Measurements from ENCODE around the gene CASK. TPM values are rescaled to one million over a fixed set of nuclear protein-coding genes. Genes with fewer than 3 reads are reported as not detected.
A peak's percentile ranks its signal among the peaks of the same experiment; 100 is the strongest.
"Not testable (repeated sequence)": the region's sequence is repeated elsewhere in the genome, so short reads cannot be mapped to it uniquely, and the experiment has no call there.

Gene CASK
- total RNA-seq, 6 experiments from 2014 or later = 17.8 to 23.8 (median 20.4) TPM

DNA sequence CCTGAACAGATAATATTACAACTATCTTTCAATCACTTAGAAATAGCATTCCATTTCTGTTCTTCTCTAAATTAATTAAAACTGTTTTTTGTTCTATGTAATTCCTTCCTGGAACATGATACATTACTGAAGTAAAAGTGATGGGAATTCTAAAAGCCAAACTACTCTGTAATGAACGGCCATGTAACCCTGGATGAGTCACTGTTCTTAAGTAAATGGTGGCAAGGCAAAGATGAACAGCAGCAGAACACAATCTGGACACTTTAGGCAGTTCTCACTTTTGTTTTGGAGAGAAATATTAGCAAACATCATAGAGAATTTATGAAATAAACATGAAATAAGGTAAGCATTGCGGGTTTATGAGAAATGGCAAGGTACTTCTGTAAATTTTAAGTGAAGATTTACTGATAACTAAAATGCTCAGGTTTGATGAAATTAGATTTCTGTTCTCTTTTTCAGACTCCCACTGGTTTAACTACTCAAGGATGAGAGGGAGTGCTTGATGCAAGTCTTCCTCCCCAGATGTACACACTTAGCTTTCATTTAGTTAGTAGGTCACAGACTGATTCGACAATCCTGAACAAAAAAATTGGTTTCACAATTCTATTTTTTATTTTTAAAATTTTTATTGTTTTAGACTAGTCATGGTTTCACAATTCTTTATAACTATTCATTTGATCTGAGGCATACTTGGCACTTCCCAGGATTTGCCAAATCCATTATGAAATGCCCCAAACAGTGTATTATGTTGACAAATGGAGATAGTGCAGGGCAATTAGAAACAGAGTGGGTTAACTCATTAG lies 200.3 kb downstream of the CASK start:
- DNase-seq = no peak
- Histone ChIP-seq H3K9me3 (no peaks in the 10 kb centered on the region), H3K4me1 (no peaks in the 10 kb centered on the region), H3K4me3 (no peak overlapping the region), H3K27me3 (no peaks in the 10 kb centered on the region), H3K36me3 (no peaks in the 10 kb centered on the region), H3K27ac (no peak overlapping the region)
- TF ChIP-seq, protein P1, sequence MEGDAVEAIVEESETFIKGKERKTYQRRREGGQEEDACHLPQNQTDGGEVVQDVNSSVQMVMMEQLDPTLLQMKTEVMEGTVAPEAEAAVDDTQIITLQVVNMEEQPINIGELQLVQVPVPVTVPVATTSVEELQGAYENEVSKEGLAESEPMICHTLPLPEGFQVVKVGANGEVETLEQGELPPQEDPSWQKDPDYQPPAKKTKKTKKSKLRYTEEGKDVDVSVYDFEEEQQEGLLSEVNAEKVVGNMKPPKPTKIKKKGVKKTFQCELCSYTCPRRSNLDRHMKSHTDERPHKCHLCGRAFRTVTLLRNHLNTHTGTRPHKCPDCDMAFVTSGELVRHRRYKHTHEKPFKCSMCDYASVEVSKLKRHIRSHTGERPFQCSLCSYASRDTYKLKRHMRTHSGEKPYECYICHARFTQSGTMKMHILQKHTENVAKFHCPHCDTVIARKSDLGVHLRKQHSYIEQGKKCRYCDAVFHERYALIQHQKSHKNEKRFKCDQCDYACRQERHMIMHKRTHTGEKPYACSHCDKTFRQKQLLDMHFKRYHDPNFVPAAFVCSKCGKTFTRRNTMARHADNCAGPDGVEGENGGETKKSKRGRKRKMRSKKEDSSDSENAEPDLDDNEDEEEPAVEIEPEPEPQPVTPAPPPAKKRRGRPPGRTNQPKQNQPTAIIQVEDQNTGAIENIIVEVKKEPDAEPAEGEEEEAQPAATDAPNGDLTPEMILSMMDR (IDR thresholded peaks at IDR 0.05) = no peak
- TF ChIP-seq POLR2A (IDR thresholded peaks at IDR 0.05) = no peak
- ATAC-seq = peak in 3 of 4 donors; percentile 34 to 62 (median 51)
- intact Hi-C loops (cut with DNase I) = no loop called here
- 58% methylated on average over 3 of the region's 3 CpGs for WGBS (ENCODE audit: insufficient coverage, low coverage, low lambda C conversion rate, missing lambda C conversion rate)

DNA sequence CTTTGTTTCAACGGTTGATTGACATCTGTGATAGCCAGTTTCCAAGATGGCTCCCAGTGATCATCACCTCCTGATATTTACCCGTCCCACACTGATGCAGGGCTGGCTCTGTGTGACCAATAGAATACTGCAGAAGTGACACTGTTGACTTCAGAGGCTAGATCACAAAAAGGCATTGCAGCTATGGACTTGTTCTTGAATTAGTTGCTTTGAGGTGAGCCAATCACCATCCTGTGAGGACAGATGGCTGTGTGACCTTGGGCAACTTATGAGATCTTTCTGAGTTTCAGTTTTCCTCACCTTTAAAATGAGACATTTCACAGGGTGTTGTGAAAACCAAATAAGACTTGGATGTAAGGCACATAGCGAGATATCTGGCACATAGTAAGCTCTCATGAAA lies 201.1 kb downstream of the CASK start:
- Histone ChIP-seq H3K4me1 (no peaks in the 10 kb centered on the region), H3K27ac (no peak overlapping the region), H3K4me3 (no peak overlapping the region), H3K36me3 (no peaks in the 10 kb centered on the region), H3K27me3 (no peaks in the 10 kb centered on the region), H3K9me3 (no peaks in the 10 kb centered on the region)
- ATAC-seq (no peak), DNase-seq (no peak)
- intact Hi-C loops (cut with DNase I) = no loop called here
- WGBS (ENCODE audit: insufficient coverage, low coverage, low lambda C conversion rate, missing lambda C conversion rate) = 51% methylated on average over 3 of the region's 3 CpGs
- TF ChIP-seq POLR2A (IDR thresholded peaks at IDR 0.05) = no peak
- TF ChIP-seq, protein P1 (IDR thresholded peaks at IDR 0.05) = no peak

DNA sequence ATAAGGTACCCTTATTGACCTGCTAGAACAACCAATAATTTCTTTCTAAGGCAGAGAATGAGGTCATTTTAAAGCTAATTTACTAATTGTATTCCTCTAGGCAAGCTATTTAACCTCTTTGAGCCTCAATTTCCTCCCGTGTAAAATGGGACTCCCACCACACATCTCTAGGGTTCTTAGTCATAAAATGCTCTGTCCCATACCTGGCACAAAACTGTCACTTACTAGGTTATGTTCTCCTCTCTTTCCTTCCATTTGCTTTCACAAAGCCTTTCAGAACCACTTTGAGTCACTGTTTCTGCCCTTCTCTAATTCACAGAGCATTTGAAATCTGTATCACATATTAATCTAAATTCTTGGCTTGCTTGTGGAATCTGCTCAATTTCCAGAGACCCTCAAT lies 201.8 kb downstream of the CASK start:
- no peaks in the 10 kb centered on the region for H3K4me1 ChIP-seq
- H3K36me3 ChIP-seq = no peaks in the 10 kb centered on the region
- 40% methylated on average over 1 of the region's 1 CpG for WGBS (ENCODE audit: insufficient coverage, low coverage, low lambda C conversion rate, missing lambda C conversion rate)
- no peak overlapping the region for H3K27ac ChIP-seq
- DNase-seq = no peak
- intact Hi-C loops (cut with DNase I) = no loop called here
- H3K9me3 ChIP-seq = no peaks in the 10 kb centered on the region
- TF ChIP-seq, protein P1 (IDR thresholded peaks at IDR 0.05) = no peak
- TF ChIP-seq POLR2A (IDR thresholded peaks at IDR 0.05) = no peak
- H3K27me3 ChIP-seq = no peaks in the 10 kb centered on the region
- H3K4me3 ChIP-seq = no peak overlapping the region
- no peak for ATAC-seq

DNA sequence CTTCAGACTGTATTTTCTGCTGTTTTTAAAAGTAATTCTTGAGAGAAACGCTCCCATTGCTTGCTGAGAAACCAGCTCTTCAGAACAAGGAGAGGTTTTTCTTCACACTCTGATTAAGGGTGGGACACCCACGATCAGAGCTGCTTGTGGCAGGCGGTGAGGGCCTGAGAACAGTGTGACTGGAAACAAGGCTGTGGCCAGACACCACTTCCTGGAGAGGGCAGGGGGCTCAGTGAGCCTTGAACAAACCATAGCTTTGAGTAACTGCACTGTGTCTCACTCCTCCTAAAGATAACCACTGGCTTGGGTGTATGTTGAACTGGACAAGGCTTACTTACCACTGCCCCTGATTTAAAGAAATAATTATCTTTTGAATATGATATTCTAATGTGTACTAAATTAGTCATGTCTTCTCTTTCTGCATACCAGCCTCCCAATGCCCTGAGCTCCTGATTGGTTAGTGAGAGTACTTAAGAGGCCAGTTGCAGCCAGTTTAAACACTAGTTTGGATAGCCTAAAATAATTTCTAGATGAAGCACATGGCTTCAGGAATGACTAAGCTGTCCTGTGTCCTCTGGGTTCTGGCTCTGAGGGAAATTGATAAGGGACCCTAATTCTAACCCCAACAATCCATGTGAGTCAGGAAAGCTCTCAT lies 203.1 kb downstream of the CASK start:
- WGBS (ENCODE audit: insufficient coverage, low coverage, low lambda C conversion rate, missing lambda C conversion rate) = 63% methylated on average over 3 of the region's 3 CpGs
- H3K9me3 ChIP-seq = no peaks in the 10 kb centered on the region
- TF ChIP-seq, protein P1 (IDR thresholded peaks at IDR 0.05) = no peak
- no peak for TF ChIP-seq POLR2A (IDR thresholded peaks at IDR 0.05)
- H3K4me3 ChIP-seq = no peak overlapping the region
- no peaks in the 10 kb centered on the region for H3K4me1 ChIP-seq
- no peaks in the 10 kb centered on the region for H3K27me3 ChIP-seq
- no peak for DNase-seq
- H3K27ac ChIP-seq = no peak overlapping the region
- intact Hi-C loops (cut with DNase I) = no loop called here
- H3K36me3 ChIP-seq = no peaks in the 10 kb centered on the region
- peak in 2 of 4 donors; percentile 35 to 36 for ATAC-seq

DNA sequence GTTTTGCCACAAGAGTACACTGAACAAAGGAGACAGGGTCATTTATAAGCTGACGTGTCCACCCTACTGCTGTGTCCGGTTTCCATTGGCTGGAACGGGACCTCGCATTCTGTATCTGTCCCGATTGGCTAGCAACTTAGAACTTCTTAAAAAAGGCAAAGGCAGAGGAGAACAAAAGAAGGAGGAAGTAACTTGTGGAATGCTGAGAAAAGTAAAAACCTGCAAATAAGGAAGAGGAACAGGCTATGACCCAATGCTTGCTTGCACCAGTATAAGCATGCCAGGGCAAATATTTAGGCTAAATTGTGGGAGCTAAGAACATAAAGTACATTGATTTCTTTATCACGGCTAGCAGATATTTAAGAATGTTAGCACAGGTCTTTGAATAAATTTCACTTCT lies 203.7 kb downstream of the CASK start:
- H3K4me3 ChIP-seq; H3K36me3 ChIP-seq; H3K27me3 ChIP-seq; intact Hi-C loops (cut with DNase I); H3K4me1 ChIP-seq; ATAC-seq; DNase-seq; H3K27ac ChIP-seq; H3K9me3 ChIP-seq: not testable (repeated sequence)
- WGBS (ENCODE audit: insufficient coverage, low coverage, low lambda C conversion rate, missing lambda C conversion rate) = 72% methylated on average over 6 of the region's 6 CpGs

Data from right lobe of liver (tissue), 6 donors.